HG02610 (cell line): ENCODE data around the gene SH3D21.
A peak's percentile ranks its signal among the peaks of the same experiment; 100 is the strongest.

Experiments used
- ATAC-seq: cut with Tn5 transposase; IDR thresholded peaks from one replicate; pipeline ENCODE4 v1.9.1; 2021; ENCODE audit warnings: mild to moderate bottlenecking, moderate library complexity; ENCODE audit not compliant: unreplicated experiment

SH3D21 gene

GRCh38 chr1:36328713-36329112 lies 22.5 kb downstream of the SH3D21 start:
- ATAC-seq, result no peak

- no peak for ATAC-seq
Measured at GRCh38 chr1:36329817-36330216, 23.6 kb downstream of the SH3D21 start.

- ATAC-seq, result no peak
Measured at GRCh38 chr1:36330940-36331339, 24.8 kb downstream of the SH3D21 start.

GRCh38 chr1:36337830-36338229 lies 31.7 kb downstream of the SH3D21 start:
- no peak for ATAC-seq

- ATAC-seq, result no peak
Measured at GRCh38 chr1:36339215-36339614, 33.0 kb downstream of the SH3D21 start.

GRCh38 chr1:36339615-36340014 lies 33.4 kb downstream of the SH3D21 start:
- no peak for ATAC-seq

GRCh38 chr1:36341626-36342320 lies 35.6 kb downstream of the SH3D21 start:
- ATAC-seq, result no peak

GRCh38 chr1:36342426-36343185 lies 36.4 kb downstream of the SH3D21 start:
- no peak for ATAC-seq

GRCh38 chr1:36343651-36344394 lies 37.7 kb downstream of the SH3D21 start:
- no peak for ATAC-seq

GRCh38 chr1:36344395-36344680 lies 38.2 kb downstream of the SH3D21 start:
- no peak for ATAC-seq

GRCh38 chr1:36345353-36345752 lies 39.2 kb downstream of the SH3D21 start:
- ATAC-seq, result no peak

GRCh38 chr1:36346741-36347370 lies 40.7 kb downstream of the SH3D21 start:
- no peak for ATAC-seq

GRCh38 chr1:36349241-36349671 lies 43.1 kb downstream of the SH3D21 start:
- ATAC-seq, result peak; percentile 63

GRCh38 chr1:36349839-36350238 lies 43.7 kb downstream of the SH3D21 start:
- ATAC-seq, result no peak

GRCh38 chr1:36350659-36351226 lies 44.6 kb downstream of the SH3D21 start:
- no peak for ATAC-seq

GRCh38 chr1:36351227-36351977 lies 45.2 kb downstream of the SH3D21 start:
- no peak for ATAC-seq

GRCh38 chr1:36352125-36352909 lies 46.1 kb downstream of the SH3D21 start:
- no peak for ATAC-seq

- no peak for ATAC-seq
Measured at GRCh38 chr1:36352910-36353878, 47.0 kb downstream of the SH3D21 start.
